Measurements from ENCODE around the gene CCNF. TPM values are rescaled to one million over a fixed set of nuclear protein-coding genes. Genes with fewer than 3 reads are reported as not detected.

Gene CCNF
- total and polyA plus RNA-seq, 2 of the 8 experiments (the other 6 are each of a cell fraction or from before 2014, with no cell fraction given): 15.4 to 54.3 TPM

DNA sequence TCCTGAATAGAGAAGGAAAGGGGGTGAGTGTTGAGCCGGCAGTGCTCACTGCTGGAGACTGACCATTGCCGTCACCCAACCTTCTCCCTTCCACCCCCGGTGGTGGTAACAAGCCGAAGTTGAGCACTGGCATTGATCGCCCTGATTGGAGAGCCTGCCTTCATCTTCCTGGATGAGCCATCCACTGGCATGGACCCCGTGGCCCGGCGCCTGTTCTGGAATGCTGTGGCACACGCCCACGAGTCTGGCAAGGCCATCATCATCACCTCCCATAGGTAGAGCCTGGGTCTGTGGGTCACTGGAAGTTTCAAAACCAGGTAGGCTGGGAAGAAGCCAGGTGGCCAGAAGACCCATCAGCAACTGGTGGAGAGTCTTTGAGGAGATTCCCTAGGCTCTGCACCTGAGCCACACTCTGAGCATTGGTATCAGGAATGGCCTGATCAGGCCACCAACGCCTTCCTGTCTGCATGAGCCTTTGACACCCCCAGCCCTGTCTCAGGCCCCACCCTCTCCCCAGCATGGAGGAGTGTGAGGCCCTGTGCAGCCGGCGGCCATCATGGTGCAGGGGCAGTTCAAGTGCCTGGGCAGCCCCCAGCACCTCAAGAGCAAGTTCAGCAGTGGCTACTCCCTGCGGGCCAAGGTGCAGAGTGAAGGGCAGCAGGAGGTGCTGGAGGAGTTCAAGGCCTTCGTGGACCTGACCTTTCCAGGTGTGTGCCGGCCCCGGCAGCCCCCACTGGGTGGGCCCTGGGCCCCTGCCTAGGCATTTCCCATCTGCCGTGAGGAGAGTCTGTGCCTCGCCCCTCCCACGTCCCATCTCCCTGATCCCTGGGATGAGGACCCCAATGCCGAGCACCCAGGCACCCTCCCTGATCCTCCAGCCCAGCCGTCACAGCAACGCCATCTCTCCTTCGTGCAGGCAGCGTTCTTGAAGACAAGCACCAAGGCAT, 4.9 kb upstream of the CCNF start:
- Histone ChIP-seq H4K20me1 (replicated peaks in 1 of 2; ENCODE audit: control insufficient read depth in 1 of 2, insufficient read depth in 2 of 2, low read length in 2 of 2) (no peaks in the 10 kb centered on the region), H2AK5ac (ENCODE audit: low read depth, low read length) (no peak overlapping the region), H2BK15ac (ENCODE audit: low read length) (no peak overlapping the region; the same call in 1 of the 2 replicates), H2AFZ (ENCODE audit: low read length) (no peak overlapping the region), H3K27ac (ENCODE audit: low read depth, low read length) (no peak overlapping the region), H3K9me3 (ENCODE audit: insufficient read depth in 2 of 2, low read depth in 1 of 2, low read length in 1 of 2) (no peaks in the 10 kb centered on the region), H4K91ac (replicated peaks; ENCODE audit: insufficient read length, low read length) (no peak overlapping the region), H3K18ac (ENCODE audit: extremely low read depth, low read length) (no peak overlapping the region), H4K8ac (ENCODE audit: extremely low read depth, insufficient read depth, low read length) (no peak overlapping the region), H2BK5ac (ENCODE audit: low read depth, low read length) (no peak overlapping the region), H4K5ac (ENCODE audit: insufficient read length, low read depth, low read length) (no peak overlapping the region), H2BK12ac (ENCODE audit: low read depth, low read length) (no peak overlapping the region), H3K4me1 (replicated peaks in 1 of 4; ENCODE audit: control insufficient read depth in 3 of 4, insufficient read depth in 4 of 4, low read length in 3 of 4) (peaks cover 0 to 7% (median 4%) of the 10 kb centered on the region in 4 experiments; a peak in 5 of 7 replicates), H3K4me3 (ENCODE audit: extremely low read depth in 1 of 4, insufficient read depth in 2 of 4, low read depth in 3 of 4, low read length in 4 of 4) (no peak overlapping the region), H3K79me2 (ENCODE audit: control insufficient read depth in 1 of 2, insufficient read depth in 2 of 2, low read length in 2 of 2) (no peaks in the 10 kb centered on the region), H3K23ac (ENCODE audit: insufficient read length) (no peak overlapping the region), H3K27me3 (replicated peaks in 1 of 4; ENCODE audit: control insufficient read depth in 3 of 4, extremely low read depth in 1 of 4, insufficient read depth in 3 of 4, low read length in 3 of 4) (peaks cover 0 to 9% (median 2%) of the 10 kb centered on the region in 4 experiments; a peak in 2 of 7 replicates), H3K9ac (replicated peaks in 1 of 4; ENCODE audit: extremely low read depth in 1 of 4, low read depth in 3 of 4, low read length in 3 of 4) (no peak overlapping the region), H3K23me2 (ENCODE audit: low read depth, low read length) (peaks cover 6% of the 10 kb centered on the region; the same call in 1 of the 2 replicates), H2BK20ac (ENCODE audit: low read length) (no peak overlapping the region), H3K14ac (ENCODE audit: insufficient read length) (no peak overlapping the region), H2BK120ac (replicated peaks; ENCODE audit: low read depth, low read length) (no peak overlapping the region), H3K36me3 (ENCODE audit: control insufficient read depth in 2 of 4, insufficient read depth in 4 of 4, low read length in 3 of 4) (no peaks in the 10 kb centered on the region), H3K4ac (replicated peaks; ENCODE audit: insufficient read length, low read depth, low read length) (no peak overlapping the region), H3K4me2 (ENCODE audit: insufficient read depth in 1 of 2, low read depth in 2 of 2, low read length in 2 of 2) (no peak overlapping the region), H3K79me1 (ENCODE audit: low read depth, low read length) (no peaks in the 10 kb centered on the region), H3K56ac (replicated peaks; ENCODE audit: insufficient read length, low read depth, low read length) (no peak overlapping the region)
- CTCF ChIA-PET (ENCODE audit: partially characterized antibody): interaction anchor here (0.6 to 2.0 kb wide), 11 partner anchors 27 to 353 kb away, joined by 3 to 4 read pairs (median 3); no protein-coding TSS in a partner anchor
- no peak for DNase-seq (ENCODE audit: low read depth in 1 of 2, low spot score in 2 of 2)
- POLR2A ChIA-PET (ENCODE audit: partially characterized antibody): no interaction called here
- WGBS, 2 experiments (ENCODE audit: extremely low coverage in 1 of 2, insufficient coverage in 1 of 2, insufficient read length in 1 of 2, insufficient replicate concordance in 2 of 2, low coverage in 1 of 2, low lambda C conversion rate in 2 of 2, missing lambda C conversion rate in 1 of 2): 91% methylated on average over 23 of the region's 25 CpGs; no CpG with 5 or more reads in 1 of the 2 experiments
- FAIRE-seq: no peak
- no peak for TF ChIP-seq RFX5 (IDR thresholded peaks at IDR 0.05; ENCODE audit: borderline replicate concordance, low read depth, low read length)
- TF ChIP-seq, protein P1, sequence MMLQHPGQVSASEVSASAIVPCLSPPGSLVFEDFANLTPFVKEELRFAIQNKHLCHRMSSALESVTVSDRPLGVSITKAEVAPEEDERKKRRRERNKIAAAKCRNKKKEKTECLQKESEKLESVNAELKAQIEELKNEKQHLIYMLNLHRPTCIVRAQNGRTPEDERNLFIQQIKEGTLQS (IDR thresholded peaks at IDR 0.05; ENCODE audit: insufficient read depth, low read depth, low read length): no peak
